HepG2 (cell line): ENCODE measurements around the gene ALS2. TPM values are rescaled to one million over a fixed set of nuclear protein-coding genes. Genes with fewer than 3 reads are reported as not detected.
A peak's percentile ranks its signal among the peaks of the same experiment; 100 is the strongest.

Experiments used
- ATAC-seq: fragments of 200-7000 bp; cut with Tn5 transposase; 3 replicates; pipeline ENCODE4 v1.9.1; 2020; ENCODE audit warnings: mild to moderate bottlenecking, moderate library complexity
- Bru-seq: library from RNA; stranded (reverse); fragments of 400-500 nt; gene quantifications from one replicate; lab custom pipeline; 2021; lab: Mats Ljungman, UMichigan
- BruChase-seq, 2 experiments: library from RNA; stranded (reverse); fragments of 400-500 nt; gene quantifications; one replicate each; lab custom pipeline; 2021; lab: Mats Ljungman, UMichigan
- BruUV-seq: library from RNA; stranded (reverse); fragments of 400-500 nt; replicated peaks from 2 replicates; lab custom pipeline; 2021; lab: Mats Ljungman, UMichigan
- CTCF ChIA-PET: fragments of 300-600 bp; formaldehyde crosslinking; extraction: SDS; loops from one replicate; lab custom pipeline; 2021; ENCODE audit warnings: low total read pairs, inconsistent platforms, low intra/inter-chr PET ratio; lab: Yijun Ruan, JAX
- POLR2A ChIA-PET: fragments of 350-600 bp; sonication (Branson Sonifier 250); formaldehyde crosslinking; loops from one replicate; lab custom pipeline; 2020; ENCODE audit warnings: antibody characterized with exemption, inconsistent platforms; lab: Yijun Ruan, JAX
- DNase-seq: peaks from one replicate; pipeline ENCODE4 v3.0.0-alpha.2; 2015; ENCODE audit warnings: low spot score
- FAIRE-seq: peaks from 3 replicates; lab custom pipeline; 2011; peaks lifted over from hg19 to GRCh38; lab: Jason Lieb, UNC
- H2AFZ ChIP-seq: one replicate; pipeline ENCODE4 v1.6.1; 2011; ENCODE audit warnings: low read length, inconsistent platforms
- H3K27ac ChIP-seq: fragments of 300-600 bp; 3 replicates; pipeline ENCODE4 v1.8.0; 2011; ENCODE audit warnings: mixed run types, mild to moderate bottlenecking, mixed read lengths, low read length, inconsistent platforms; ENCODE audit not compliant: insufficient read depth; ENCODE audit errors: extremely low read length
- H3K27me3 ChIP-seq, 2 experiments: fragments of 200-600 bp in 1 of 2; 2 replicates in 1 of 2; 3 replicates in 1 of 2; pipeline versions ENCODE4 v1.6.0 to v1.8.0; 2011; ENCODE audit warnings: low read length in 2 of 2, mild to moderate bottlenecking in 2 of 2, moderate library complexity in 2 of 2, inconsistent platforms in 1 of 2; ENCODE audit not compliant: insufficient read depth in 2 of 2, control insufficient read depth in 1 of 2
- H3K36me3 ChIP-seq, 2 experiments: fragments of 200-600 bp in 1 of 2; replicated peaks in 1 of 2; 2 replicates in 1 of 2; 3 replicates in 1 of 2; pipeline versions ENCODE4 v1.5.1 to v1.8.0; 2011; ENCODE audit warnings: low read length in 2 of 2, inconsistent platforms in 1 of 2; ENCODE audit not compliant: insufficient read depth in 2 of 2, control insufficient read depth in 1 of 2
- H3K4me1 ChIP-seq: 2 replicates; pipeline ENCODE4 v1.5.1; 2012; ENCODE audit warnings: low read length, inconsistent platforms; ENCODE audit not compliant: insufficient read depth
- H3K4me2 ChIP-seq: 2 replicates; pipeline ENCODE4 v1.6.0; 2011; ENCODE audit warnings: low read depth, low read length, inconsistent platforms
- H3K4me3 ChIP-seq, 3 experiments: fragments of 200-600 bp in 1 of 3; sonication (generic), shearing (Covaris generic) in 1 of 3; replicated peaks in 1 of 3; 2 replicates each; pipeline ENCODE4 v1.5.1; 2011 to 2016; ENCODE audit warnings: low read length in 3 of 3, inconsistent platforms in 2 of 3, low read depth in 2 of 3, mild to moderate bottlenecking in 2 of 3, control low read depth in 1 of 3, mixed read lengths in 1 of 3; ENCODE audit not compliant: insufficient read depth in 1 of 3
- H3K79me2 ChIP-seq: one replicate; pipeline ENCODE4 v1.6.1; 2011; ENCODE audit warnings: low read length, inconsistent platforms; ENCODE audit not compliant: insufficient read depth
- H3K9ac ChIP-seq: 2 replicates; pipeline ENCODE4 v1.6.0; 2011; ENCODE audit warnings: mild to moderate bottlenecking, low read depth, low read length, inconsistent platforms; ENCODE audit not compliant: insufficient read depth
- H3K9me3 ChIP-seq: 2 replicates; pipeline ENCODE4 v1.5.1; 2012; ENCODE audit warnings: mild to moderate bottlenecking, low read length
- H4K20me1 ChIP-seq: 2 replicates; pipeline ENCODE4 v1.6.0; 2011; ENCODE audit warnings: inconsistent platforms, mild to moderate bottlenecking, low read length, moderate library complexity; ENCODE audit not compliant: insufficient read depth
- ADNP ChIP-seq: sonication (generic); formaldehyde crosslinking; IDR thresholded peaks from 2 replicates; pipeline ENCODE4 v1.4.0; 2020; ENCODE audit warnings: missing genetic modification reagents
- CENPX ChIP-seq: sonication (generic); formaldehyde crosslinking; IDR thresholded peaks from 2 replicates; pipeline ENCODE4 v1.9.0; 2021; ENCODE audit warnings: mild to moderate bottlenecking, missing genetic modification reagents, moderate library complexity
- FOSL2 ChIP-seq: sonication (generic); formaldehyde crosslinking; IDR thresholded peaks from 2 replicates; pipeline ENCODE4 v1.4.0; 2020; ENCODE audit warnings: missing genetic modification reagents
- GABPA ChIP-seq, 2 experiments: IDR thresholded peaks; 2 replicates each; pipeline ENCODE4 v1.6.1; 2011 to 2016; ENCODE audit warnings: low read depth in 2 of 2, low read length in 1 of 2, missing biosample characterization in 1 of 2, missing genetic modification characterization in 1 of 2
- HMG20A ChIP-seq: IDR thresholded peaks from 2 replicates; pipeline ENCODE4 v1.6.1; 2016; ENCODE audit warnings: borderline replicate concordance
- IKZF1 ChIP-seq: fragments of 450-650 bp; IDR thresholded peaks from 2 replicates; pipeline ENCODE4 v1.7.1; 2016
- KLF9 ChIP-seq: IDR thresholded peaks from 2 replicates; pipeline ENCODE4 v1.6.1; 2016; ENCODE audit warnings: low read depth
- MIXL1 ChIP-seq: IDR thresholded peaks from 2 replicates; pipeline ENCODE4 v1.6.1; 2016
- NR1H2 ChIP-seq: sonication (generic); formaldehyde crosslinking; IDR thresholded peaks from 2 replicates; pipeline ENCODE4 v1.8.1; 2022; ENCODE audit warnings: low read depth, missing genetic modification reagents, borderline replicate concordance
- SIX4 ChIP-seq: sonication (generic); formaldehyde crosslinking; IDR thresholded peaks from 2 replicates; pipeline ENCODE4 v1.4.0; 2020; ENCODE audit warnings: missing genetic modification reagents
- TP53 ChIP-seq: sonication (generic); formaldehyde crosslinking; conservative IDR thresholded peaks from 2 replicates; pipeline ENCODE4 v1.4.0; 2020; ENCODE audit warnings: missing genetic modification reagents
- ZNF451 ChIP-seq: sonication (generic); formaldehyde crosslinking; IDR thresholded peaks from 2 replicates; pipeline ENCODE4 v1.5.0; 2020; ENCODE audit warnings: mild to moderate bottlenecking, missing genetic modification reagents
- ZNF768 ChIP-seq: sonication (generic); formaldehyde crosslinking; IDR thresholded peaks from 2 replicates; pipeline ENCODE4 v1.4.0; 2020; ENCODE audit warnings: missing genetic modification reagents
- WGBS: methylation state at CpG from one replicate; pipeline ENCODE4 v1.1.6; 2017; ENCODE audit warnings: low lambda C conversion rate; 5-methylcytosine and 5-hydroxymethylcytosine counted together
- in situ Hi-C: cut with HindIII; loops from 2 replicates; pipeline ENCODE4 v1.10.0; 2017; ENCODE audit warnings: low pct_unique_long_range_greater_than_20kb; ENCODE audit not compliant: extremely low pct_ligation_motif_present
- intact Hi-C: fragments of 100-400 bp; cut with micrococcal nuclease; formaldehyde crosslinking; loops from one replicate; pipeline ENCODE4 v1.10.0; 2022; ENCODE audit not compliant: unreplicated experiment
- long read RNA-seq, 2 experiments: library from RNA in 1 of 2; library from polyadenylated mRNA in 1 of 2; stranded (forward) in 1 of 2; unstranded in 1 of 2; transcript quantifications; one replicate each; pipeline ENCODE4 v2.0.0, GENCODE V29; 2019 to 2022
- polyA minus RNA-seq, 3 experiments: library from RNA; depleted of rRNA, polyadenylated mRNA; stranded (reverse); fragments of >200 nt; gene quantifications; 2 replicates each; pipeline ENCODE4 v1.2.3, GENCODE V29; 2011; ENCODE audit warnings: low replicate concordance in 1 of 3
- polyA plus RNA-seq, 8 experiments: library from polyadenylated mRNA; depleted of rRNA in 3 of 8; stranded (reverse) in 7 of 8; unstranded in 1 of 8; fragments of >200 nt; fragmentation: Illumina TruSeq in 4 of 8; extraction: Trizol in 4 of 8; gene quantifications; 2 replicates each; pipeline versions ENCODE4 v1.2.1 to v1.2.3, GENCODE V29; 2011 to 2016; ENCODE audit warnings: low read depth in 4 of 8, missing spikeins in 1 of 8, mixed read lengths in 1 of 8; ENCODE audit not compliant: insufficient read depth in 1 of 8
- total RNA-seq, 5 experiments: library from RNA; depleted of rRNA; stranded (reverse); fragments of >200 nt; fragmentation: Illumina TruSeq; extraction: Trizol; gene quantifications; 2 replicates each; pipeline ENCODE4 v1.2.3, GENCODE V29; 2016; ENCODE audit warnings: low read depth in 1 of 5
- TF ChIP-seq, protein P1 (sequence below): sonication (generic); formaldehyde crosslinking; IDR thresholded peaks from 2 replicates; pipeline ENCODE4 v1.4.0; 2020; ENCODE audit warnings: mild to moderate bottlenecking, missing genetic modification reagents
- TF ChIP-seq, protein P2 (sequence below): sonication (generic); formaldehyde crosslinking; IDR thresholded peaks from 2 replicates; pipeline ENCODE4 v1.8.0; 2022; ENCODE audit warnings: mild to moderate bottlenecking, missing genetic modification reagents

ALS2 gene
- total RNA-seq (2016; rRNA removed; fragmentation: Illumina TruSeq; extraction: Trizol) (19.3 and 25.4 TPM in 2 replicates), polyA plus RNA-seq (2011; rRNA removed) (12.7 and 15.3 TPM in 2 replicates), polyA minus RNA-seq (2011; rRNA and poly(A)+ RNA removed; ENCODE audit: low replicate concordance) (13.7 and 28.5 TPM in 2 replicates), Bru-seq, nascent RNA (percentile 77 among the genes with signal in this experiment), BruChase-seq, experiment 1, labeled RNA remaining after a 6-hour chase (percentile 79 among the genes with signal in this experiment), BruChase-seq, experiment 2, labeled RNA remaining after a 2-hour chase (percentile 80 among the genes with signal in this experiment)
- total RNA-seq (2016; cell fraction: cytosol; rRNA removed; fragmentation: Illumina TruSeq; extraction: Trizol; ENCODE audit: low read depth) = 9.9 and 10.8 TPM in 2 replicates
- total RNA-seq (2016; cell fraction: insoluble cytoplasmic fraction; rRNA removed; fragmentation: Illumina TruSeq; extraction: Trizol) = 19.9 and 25.5 TPM in 2 replicates
- 8.0 and 9.9 TPM in 2 replicates for total RNA-seq (2016; cell fraction: membrane; rRNA removed; fragmentation: Illumina TruSeq; extraction: Trizol)
- total RNA-seq (2016; cell fraction: nucleus; rRNA removed; fragmentation: Illumina TruSeq; extraction: Trizol) = 21.0 and 23.3 TPM in 2 replicates
- polyA plus RNA-seq (2011; cell fraction: cytosol; rRNA removed) = 7.4 and 10.7 TPM in 2 replicates
- polyA plus RNA-seq (2011; cell fraction: nucleus; rRNA removed) = 16.0 and 23.2 TPM in 2 replicates
- polyA plus RNA-seq (2012) = 14.4 and 15.3 TPM in 2 replicates
- 0.66 and 0.81 TPM in 2 replicates for polyA plus RNA-seq (2016; cell fraction: cytosol; fragmentation: Illumina TruSeq; extraction: Trizol; ENCODE audit: low read depth)
- polyA plus RNA-seq (2016; cell fraction: insoluble cytoplasmic fraction; fragmentation: Illumina TruSeq; extraction: Trizol; ENCODE audit: low read depth) = 15.7 and 17.6 TPM in 2 replicates
- polyA plus RNA-seq (2016; cell fraction: membrane; fragmentation: Illumina TruSeq; extraction: Trizol; ENCODE audit: low read depth) = 2.0 and 2.3 TPM in 2 replicates
- polyA plus RNA-seq (2016; cell fraction: nucleus; fragmentation: Illumina TruSeq; extraction: Trizol; ENCODE audit: insufficient read depth, low read depth) = 20.8 and 22.0 TPM in 2 replicates
- polyA minus RNA-seq (2011; cell fraction: cytosol; rRNA and poly(A)+ RNA removed) = 12.0 and 14.3 TPM in 2 replicates
- 45.7 and 66.5 TPM in 2 replicates for polyA minus RNA-seq (2011; cell fraction: nucleus; rRNA and poly(A)+ RNA removed)
- long read RNA-seq, experiment 1, partial matches to known transcripts = 4 of 7 reads
- long read RNA-seq, experiment 1, other reads (novel, unspliced or antisense) = 1 of 7 reads
- long read RNA-seq, experiment 2, partial matches to known transcripts = 7 of 29 reads
- long read RNA-seq, experiment 2, other reads (novel, unspliced or antisense) = 19 of 29 reads

DNA sequence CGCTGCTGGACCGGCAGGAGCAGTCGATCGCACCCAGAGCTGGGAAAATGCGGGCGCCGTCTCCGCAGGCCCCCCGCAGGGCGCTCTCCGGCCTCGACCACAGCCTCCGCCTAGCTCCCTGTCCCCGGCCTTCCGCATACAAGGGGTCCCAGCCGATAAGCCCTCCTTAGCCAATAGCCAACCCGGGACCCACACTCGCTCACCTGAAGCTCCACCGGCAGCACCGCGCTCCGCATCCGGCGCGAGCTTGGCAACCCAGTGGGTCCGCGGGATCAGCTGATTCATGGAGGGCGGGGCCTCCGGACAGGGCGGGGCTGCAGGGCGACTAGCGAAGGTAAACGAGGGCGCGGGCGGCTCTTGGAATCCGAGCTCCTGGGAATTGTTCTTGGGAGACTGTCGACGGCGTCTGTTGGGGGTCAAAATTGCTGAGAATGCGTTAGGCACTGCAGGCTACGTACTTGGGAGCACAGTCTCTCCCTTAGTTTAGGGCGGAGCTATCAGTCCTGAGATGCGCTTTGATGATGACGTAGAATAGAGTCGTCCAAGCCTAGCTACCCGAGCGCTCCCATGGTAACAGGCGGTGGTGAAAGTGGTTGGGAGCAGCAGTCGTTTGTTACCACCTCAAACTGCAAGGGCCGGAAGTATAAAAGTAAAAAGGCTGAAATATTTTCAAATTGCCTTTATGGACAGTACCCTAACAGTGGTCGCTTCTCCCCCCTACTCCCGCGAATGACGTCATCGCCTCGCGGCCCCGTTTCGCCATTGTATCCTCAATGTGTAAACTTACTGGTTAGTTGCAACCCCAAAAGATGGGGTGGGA, at the start of gene ALS2:
ALS2 (minus strand) TSS at position 260 of the 820 bp plus-strand sequence. CDS start 12,048 bp downstream, outside the sequence.
- Histone ChIP-seq H3K27ac (peak within 1 kb of the TSS; percentile 72), H3K9ac (peak within 1 kb of the TSS; percentile 81), H2AFZ (peak within 1 kb of the TSS; percentile 97), H3K9me3 (no peaks in the 10 kb centered on the region), H3K36me3 (no peaks in the 10 kb centered on the region; a peak in 1 of 5 replicates), H3K4me2 (peak within 1 kb of the TSS; percentile 95), H3K4me3 (peak within 1 kb of the TSS; percentile 66 to 95 (median 93)), H4K20me1 (no peaks in the 10 kb centered on the region), H3K27me3 (no peaks in the 10 kb centered on the region; a peak in 1 of 5 replicates), H3K4me1 (peaks cover 44% of the 10 kb centered on the region), H3K79me2 (peaks cover 44% of the 10 kb centered on the region)
- DNase-seq (peak; percentile 99), ATAC-seq (peak; percentile 95), FAIRE-seq (peak; percentile 96)
- TSS peak; percentile 95 for BruUV-seq
- CTCF ChIA-PET = interaction anchor here (1.1 kb wide), 1 partner anchor 30 kb away, joined by 5 read pairs; no protein-coding TSS in a partner anchor
- POLR2A ChIA-PET = interaction anchor here (0.8 to 1.7 kb wide), 14 partner anchors 9 to 1033 kb away, joined by 3 to 33 read pairs (median 5); partner anchors contain the start of genes CLK1, NOP58, STRADB and TMEM237
- WGBS = 1% methylated on average over 41 of the region's 60 CpGs
- in situ Hi-C loops = no loop called here
- intact Hi-C loops = loop anchor here (1.0 to 10.0 kb wide), 3 partner anchors 22 to 546 kb away; no protein-coding TSS in a partner anchor
- TF ChIP-seq HMG20A (CRISPR knock-in tag) (no peak), NR1H2 (CRISPR knock-in tag) (no peak), ZNF768 (CRISPR knock-in tag) (peak; percentile 71), SIX4 (CRISPR knock-in tag) (peak; percentile 65), IKZF1 (no peak), GABPA (IDR thresholded peaks at IDR 0.05; ENCODE audit: low read depth, low read length) (peak; percentile 16; the same call in 1 of the 2 replicates), GABPA (CRISPR knock-in tag; IDR thresholded peaks at IDR 0.05; ENCODE audit: low read depth) (peak; percentile 77), CENPX (CRISPR knock-in tag) (no peak), TP53 (CRISPR knock-in tag) (no peak), FOSL2 (peak; percentile 76), ADNP (CRISPR knock-in tag) (no peak), ZNF451 (peak; percentile 79; the same call in 1 of the 2 replicates), KLF9 (CRISPR knock-in tag) (peak; percentile 65; the same call in 1 of the 2 replicates), MIXL1 (CRISPR knock-in tag) (peak; percentile 42; the same call in 1 of the 2 replicates)
- TF ChIP-seq, protein P1, sequence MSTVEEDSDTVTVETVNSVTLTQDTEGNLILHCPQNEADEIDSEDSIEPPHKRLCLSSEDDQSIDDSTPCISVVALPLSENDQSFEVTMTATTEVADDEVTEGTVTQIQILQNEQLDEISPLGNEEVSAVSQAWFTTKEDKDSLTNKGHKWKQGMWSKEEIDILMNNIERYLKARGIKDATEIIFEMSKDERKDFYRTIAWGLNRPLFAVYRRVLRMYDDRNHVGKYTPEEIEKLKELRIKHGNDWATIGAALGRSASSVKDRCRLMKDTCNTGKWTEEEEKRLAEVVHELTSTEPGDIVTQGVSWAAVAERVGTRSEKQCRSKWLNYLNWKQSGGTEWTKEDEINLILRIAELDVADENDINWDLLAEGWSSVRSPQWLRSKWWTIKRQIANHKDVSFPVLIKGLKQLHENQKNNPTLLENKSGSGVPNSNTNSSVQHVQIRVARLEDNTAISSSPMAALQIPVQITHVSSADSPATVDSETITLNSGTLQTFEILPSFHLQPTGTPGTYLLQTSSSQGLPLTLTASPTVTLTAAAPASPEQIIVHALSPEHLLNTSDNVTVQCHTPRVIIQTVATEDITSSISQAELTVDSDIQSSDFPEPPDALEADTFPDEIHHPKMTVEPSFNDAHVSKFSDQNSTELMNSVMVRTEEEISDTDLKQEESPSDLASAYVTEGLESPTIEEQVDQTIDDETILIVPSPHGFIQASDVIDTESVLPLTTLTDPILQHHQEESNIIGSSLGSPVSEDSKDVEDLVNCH (CRISPR knock-in tag) = 0 out of 2 replicates have a peak, but pooled peaks have one; percentile 37
- TF ChIP-seq, protein P2, sequence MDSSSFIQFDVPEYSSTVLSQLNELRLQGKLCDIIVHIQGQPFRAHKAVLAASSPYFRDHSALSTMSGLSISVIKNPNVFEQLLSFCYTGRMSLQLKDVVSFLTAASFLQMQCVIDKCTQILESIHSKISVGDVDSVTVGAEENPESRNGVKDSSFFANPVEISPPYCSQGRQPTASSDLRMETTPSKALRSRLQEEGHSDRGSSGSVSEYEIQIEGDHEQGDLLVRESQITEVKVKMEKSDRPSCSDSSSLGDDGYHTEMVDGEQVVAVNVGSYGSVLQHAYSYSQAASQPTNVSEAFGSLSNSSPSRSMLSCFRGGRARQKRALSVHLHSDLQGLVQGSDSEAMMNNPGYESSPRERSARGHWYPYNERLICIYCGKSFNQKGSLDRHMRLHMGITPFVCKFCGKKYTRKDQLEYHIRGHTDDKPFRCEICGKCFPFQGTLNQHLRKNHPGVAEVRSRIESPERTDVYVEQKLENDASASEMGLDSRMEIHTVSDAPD (CRISPR knock-in tag) = peak; percentile 74; the same call in 1 of the 2 replicates
